ENCODE results near the gene PRR14. TPM values are rescaled to one million over a fixed set of nuclear protein-coding genes. Genes with fewer than 3 reads are reported as not detected.

Gene PRR14
- total and polyA plus RNA-seq, 12 donors: 9.6 to 204 (median 39.3) TPM

DNA sequence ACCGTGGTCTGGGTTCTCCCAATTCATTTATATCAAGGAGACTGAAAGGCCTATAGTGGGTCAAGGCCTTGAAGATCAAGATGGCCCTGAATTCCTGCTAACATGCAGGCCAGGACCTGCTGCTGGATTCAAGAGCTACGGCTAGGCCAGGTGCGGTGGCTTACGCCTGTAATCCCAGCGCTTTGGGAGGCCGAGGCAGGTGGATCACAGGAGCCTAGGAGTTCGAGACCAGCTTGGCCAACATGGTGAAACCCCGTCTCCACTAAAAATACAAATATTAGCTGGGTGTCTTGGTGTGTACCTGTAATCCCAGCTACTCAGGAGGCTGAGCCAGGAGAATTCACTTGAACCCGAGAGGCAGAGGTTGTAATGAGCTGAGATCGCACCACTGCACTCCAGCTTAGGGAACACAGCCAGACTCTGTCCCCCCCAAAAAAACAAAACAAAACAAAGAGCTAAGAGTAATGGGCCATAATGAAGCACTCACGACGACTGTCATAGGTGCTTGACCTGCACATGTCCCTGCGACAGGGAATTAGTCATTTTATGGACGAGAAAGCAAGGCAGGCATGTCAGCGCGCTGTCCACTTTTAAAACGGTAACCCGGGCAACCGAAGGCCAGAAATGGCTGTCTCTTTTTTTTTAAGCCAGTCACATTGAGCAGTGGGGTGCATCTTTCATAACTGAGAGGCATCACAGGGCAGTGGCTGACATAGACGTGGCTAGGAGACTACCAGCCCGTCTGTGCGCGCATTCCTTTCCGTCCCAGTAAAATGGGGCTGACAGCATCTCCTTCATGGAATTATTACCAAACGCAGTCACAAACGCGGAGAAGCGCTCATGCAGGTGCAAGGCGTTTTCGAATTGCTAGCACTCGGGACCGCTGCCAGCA is 6.5 kb downstream of the PRR14 start:
- H3K4me1 ChIP-seq (replicated peaks in 1 of 2): peaks cover 28 to 42% of the 10 kb centered on the region in 2 donors
- no peaks in the 10 kb centered on the region for H3K27me3 ChIP-seq
- intact Hi-C loops (cut with DNase I): no loop called here
- H3K9me3 ChIP-seq (replicated peaks in 1 of 3): no peaks in the 10 kb centered on the region
- WGBS, 4 donors: 25 to 49% (median 26%) methylated on average over 14 to 32 of the region's 32 CpGs
- peak overlapping the region; percentile 66 to 99 (median 90) for H3K27ac ChIP-seq
- peak in 5 of 7 donors; percentile 27 to 81 (median 77) for DNase-seq
- peak overlapping the region in 2 of 4 donors; percentile 5 to 49 for H3K4me3 ChIP-seq
- H3K36me3 ChIP-seq (replicated peaks in 1 of 2): peaks cover 0 to 63% of the 10 kb centered on the region in 2 donors
- TF ChIP-seq, protein P1, sequence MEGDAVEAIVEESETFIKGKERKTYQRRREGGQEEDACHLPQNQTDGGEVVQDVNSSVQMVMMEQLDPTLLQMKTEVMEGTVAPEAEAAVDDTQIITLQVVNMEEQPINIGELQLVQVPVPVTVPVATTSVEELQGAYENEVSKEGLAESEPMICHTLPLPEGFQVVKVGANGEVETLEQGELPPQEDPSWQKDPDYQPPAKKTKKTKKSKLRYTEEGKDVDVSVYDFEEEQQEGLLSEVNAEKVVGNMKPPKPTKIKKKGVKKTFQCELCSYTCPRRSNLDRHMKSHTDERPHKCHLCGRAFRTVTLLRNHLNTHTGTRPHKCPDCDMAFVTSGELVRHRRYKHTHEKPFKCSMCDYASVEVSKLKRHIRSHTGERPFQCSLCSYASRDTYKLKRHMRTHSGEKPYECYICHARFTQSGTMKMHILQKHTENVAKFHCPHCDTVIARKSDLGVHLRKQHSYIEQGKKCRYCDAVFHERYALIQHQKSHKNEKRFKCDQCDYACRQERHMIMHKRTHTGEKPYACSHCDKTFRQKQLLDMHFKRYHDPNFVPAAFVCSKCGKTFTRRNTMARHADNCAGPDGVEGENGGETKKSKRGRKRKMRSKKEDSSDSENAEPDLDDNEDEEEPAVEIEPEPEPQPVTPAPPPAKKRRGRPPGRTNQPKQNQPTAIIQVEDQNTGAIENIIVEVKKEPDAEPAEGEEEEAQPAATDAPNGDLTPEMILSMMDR (IDR thresholded peaks at IDR 0.05): no peak
- TF ChIP-seq POLR2A (IDR thresholded peaks at IDR 0.05): peak in 1 of 2 donors; percentile 49

GRCh38 chr16:30657866-30658730 is 7.3 kb downstream of the PRR14 start, which contains the start of gene FBRS:
TSS of gene FBRS (plus strand) at chr16:30658431. CDS start at chr16:30659519, 1,088 bp downstream.
- DNase-seq: peak; percentile 100
- intact Hi-C loops (cut with DNase I): no loop called here
- Histone ChIP-seq H3K36me3 (replicated peaks in 1 of 2) (peaks cover 0 to 64% of the 10 kb centered on the region in 2 donors), H3K9me3 (replicated peaks in 1 of 3) (no peaks in the 10 kb centered on the region), H3K27me3 (no peaks in the 10 kb centered on the region), H3K4me1 (replicated peaks in 1 of 2) (peaks cover 26 to 43% of the 10 kb centered on the region in 2 donors), H3K4me3 (peak within 1 kb of the TSS; percentile 60 to 97 (median 90)), H3K27ac (peak within 1 kb of the TSS; percentile 92 to 99 (median 96))
- peak; percentile 93 for TF ChIP-seq POLR2A (IDR thresholded peaks at IDR 0.05)
- TF ChIP-seq, protein P1 (IDR thresholded peaks at IDR 0.05): peak; percentile 48 to 90 (median 62)
- WGBS, 4 donors: 0% methylated on average over 11 to 86 of the region's 86 CpGs

- 0% methylated on average over 11 to 64 of the region's 64 CpGs for WGBS, 4 donors
- peaks cover 0 to 64% of the 10 kb centered on the region in 2 donors for H3K36me3 ChIP-seq (replicated peaks in 1 of 2)
- H3K27me3 ChIP-seq: no peaks in the 10 kb centered on the region
- intact Hi-C loops (cut with DNase I): no loop called here
- H3K4me1 ChIP-seq (replicated peaks in 1 of 2): peaks cover 32 to 52% of the 10 kb centered on the region in 2 donors
- no peaks in the 10 kb centered on the region for H3K9me3 ChIP-seq (replicated peaks in 1 of 3)
- DNase-seq: peak; percentile 86 to 97 (median 90)
- H3K27ac ChIP-seq: peak overlapping the region; percentile 61 to 99 (median 96)
- TF ChIP-seq, protein P1 (IDR thresholded peaks at IDR 0.05): peak in 2 of 6 experiments; percentile 8 to 32
- TF ChIP-seq POLR2A (IDR thresholded peaks at IDR 0.05): peak; percentile 48 to 55
- peak overlapping the region; percentile 60 to 97 (median 90) for H3K4me3 ChIP-seq
Observed at GRCh38 chr16:30658731-30659506, 8.2 kb downstream of the PRR14 start.

All from adrenal gland (tissue), 12 donors.